HG02588 (cell line): ENCODE results near the gene CORIN.

Experiments
- ATAC-seq: cut with Tn5 transposase; IDR thresholded peaks from one replicate; pipeline ENCODE4 v1.9.1; 2021; ENCODE audit warnings: mild to moderate bottlenecking, moderate library complexity; ENCODE audit not compliant: unreplicated experiment

Gene CORIN

DNA sequence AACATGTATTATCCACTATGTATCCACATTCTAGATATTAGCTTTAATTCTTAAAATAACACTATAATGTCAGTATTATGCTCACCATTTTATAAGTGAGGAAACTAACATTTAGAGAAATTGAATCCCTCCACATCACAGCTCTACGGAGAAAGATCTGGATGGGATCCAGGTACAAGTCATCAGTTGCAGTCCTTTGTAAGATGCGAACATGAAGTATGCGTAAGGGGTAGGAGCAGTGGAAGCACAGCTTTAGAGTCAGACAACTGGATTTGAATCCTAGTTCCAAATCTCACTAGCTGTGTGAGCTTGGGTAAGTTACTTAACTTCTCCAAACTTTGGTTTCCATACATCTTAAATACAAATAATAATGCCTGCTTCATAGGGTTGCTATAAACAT, 190.3 kb downstream of the CORIN start:
- no peak for ATAC-seq

DNA sequence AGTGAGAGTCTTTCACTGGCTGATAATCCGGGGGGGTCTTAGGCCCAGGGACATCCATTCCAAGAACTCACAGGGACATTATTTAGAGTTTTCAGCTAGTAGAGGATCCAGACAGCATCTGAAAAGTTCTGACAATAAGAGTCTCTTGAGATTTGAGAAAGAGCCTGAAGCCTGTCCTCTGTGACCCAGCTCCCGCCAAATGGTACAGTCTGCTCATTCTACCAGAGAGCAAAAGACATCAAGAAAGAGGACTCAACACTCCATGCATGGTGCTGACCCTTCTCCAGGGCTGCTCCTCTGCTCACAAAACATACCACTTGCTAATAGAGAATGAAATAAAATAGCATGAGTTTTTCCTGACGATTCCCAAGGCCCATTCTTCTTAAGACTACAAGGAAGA, 190.8 kb downstream of the CORIN start:
- no peak for ATAC-seq

DNA sequence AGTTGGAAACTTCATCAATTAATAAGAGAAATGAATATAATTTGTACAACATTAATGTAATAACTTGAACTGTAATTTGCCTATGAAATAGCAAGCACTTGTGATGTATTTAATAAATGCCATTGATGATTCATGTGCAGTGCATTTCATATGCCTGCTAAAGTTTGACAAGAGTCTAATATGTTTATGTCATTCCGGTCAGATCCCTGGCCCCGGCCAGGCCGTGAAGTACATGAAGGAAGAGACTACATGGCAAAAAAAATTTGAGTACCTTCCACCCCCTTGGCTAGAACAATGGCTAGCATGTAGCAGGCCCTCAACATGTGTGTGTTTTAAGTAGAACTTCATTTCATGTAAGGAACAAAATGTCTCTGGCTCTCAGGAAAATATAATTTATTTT, 191.5 kb downstream of the CORIN start:
- ATAC-seq: no peak

DNA sequence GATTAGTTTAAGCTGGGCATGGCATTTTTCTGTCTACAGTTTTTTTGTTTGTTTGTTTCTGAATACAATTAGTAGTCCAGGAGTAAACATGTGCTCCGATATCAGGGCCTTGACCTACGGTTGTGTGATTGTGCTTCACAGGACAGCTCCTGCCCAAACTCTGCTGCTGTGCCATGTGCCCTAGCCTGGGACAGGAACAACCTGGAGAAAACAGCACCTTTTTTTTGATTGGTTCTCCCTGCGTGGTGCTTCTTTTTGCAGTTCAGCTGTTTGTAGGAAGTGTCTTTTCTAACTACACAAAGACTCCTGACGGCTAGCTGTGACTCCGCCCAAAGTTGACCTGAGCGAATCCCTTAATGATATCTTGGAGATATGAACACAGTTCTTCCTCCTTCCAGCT, 194.0 kb downstream of the CORIN start:
- no peak for ATAC-seq

DNA sequence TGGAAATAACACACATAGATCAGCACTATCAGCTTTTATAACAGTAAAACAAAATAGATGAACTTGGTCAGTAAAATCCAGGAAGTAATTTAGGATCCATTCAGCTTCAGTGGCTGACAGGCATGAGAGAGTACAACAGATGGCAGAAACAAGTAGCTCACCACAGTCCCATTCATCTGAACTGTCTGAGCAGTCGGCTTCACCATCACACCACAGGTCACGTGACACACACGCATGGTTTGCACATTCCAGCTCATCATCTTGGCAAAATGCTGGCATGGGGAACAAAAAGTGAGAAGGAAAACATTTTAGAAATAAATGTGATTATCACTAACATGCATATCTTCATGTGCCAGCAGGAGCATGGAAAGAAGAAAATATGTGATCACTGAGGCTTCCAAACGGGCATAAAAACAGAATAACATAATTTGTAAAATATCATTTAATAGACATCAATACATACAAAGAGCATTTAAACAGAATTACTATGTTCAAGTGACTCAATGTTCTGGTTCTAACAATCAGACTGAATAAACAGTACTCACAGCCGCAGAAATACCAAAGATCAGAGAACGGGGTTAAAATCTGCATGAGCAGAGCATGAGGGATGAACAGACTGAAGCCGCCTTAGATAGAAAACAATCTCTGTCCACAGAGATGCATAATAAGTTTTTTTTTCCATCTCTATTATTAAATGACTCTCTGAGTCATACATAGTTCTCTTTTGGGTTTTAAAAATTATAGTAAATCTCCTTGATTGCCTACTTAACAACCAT, 194.7 kb downstream of the CORIN start:
- no peak for ATAC-seq

DNA sequence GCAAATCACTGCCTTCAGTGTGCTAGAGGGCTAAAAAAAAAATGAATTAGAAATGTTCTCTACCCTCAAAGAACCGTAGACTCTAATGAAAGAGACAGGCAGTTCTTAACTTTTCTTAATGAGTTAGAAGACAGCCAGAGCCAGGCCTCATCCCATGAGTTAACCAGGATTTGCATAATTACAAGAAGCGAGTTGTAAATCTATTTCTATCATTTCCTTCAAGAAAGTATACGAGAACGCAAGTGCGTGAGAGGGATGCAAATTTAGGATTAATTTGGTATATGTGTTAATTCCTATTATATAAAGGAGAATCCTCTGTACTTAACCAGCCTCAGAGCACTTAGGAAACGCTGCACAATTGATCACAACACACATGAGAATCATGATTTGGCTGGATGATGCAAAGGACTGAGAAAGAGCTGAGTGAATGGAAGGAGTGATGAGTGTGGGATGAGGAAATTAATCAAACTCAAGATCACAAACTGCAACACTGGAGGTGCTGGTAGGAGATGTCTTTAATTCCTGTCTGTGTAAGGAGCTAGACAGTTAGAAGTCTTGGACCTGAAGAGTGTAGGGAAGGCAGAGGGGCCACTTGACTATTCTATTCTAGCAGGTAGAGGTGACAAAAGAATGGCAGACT, 195.6 kb downstream of the CORIN start:
- ATAC-seq: no peak

DNA sequence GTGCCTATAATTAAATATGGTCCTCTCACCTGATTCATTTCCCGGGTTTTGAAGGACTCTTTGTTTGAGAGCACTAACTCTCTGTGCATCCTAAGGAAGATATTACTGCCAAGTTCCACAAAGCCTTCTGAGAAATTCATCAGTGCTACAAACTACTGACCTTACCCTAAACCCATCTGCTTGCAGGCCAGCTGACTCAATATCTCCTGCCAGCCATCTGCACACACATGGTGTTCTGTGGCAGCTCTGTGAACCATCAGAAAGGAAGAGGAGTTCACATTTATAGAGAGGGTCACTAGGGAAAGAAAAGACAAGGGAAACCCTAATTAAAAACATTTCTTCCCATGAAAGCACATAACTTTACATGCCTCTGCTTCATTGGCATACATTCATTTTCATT, 196.1 kb downstream of the CORIN start:
- no peak for ATAC-seq

DNA sequence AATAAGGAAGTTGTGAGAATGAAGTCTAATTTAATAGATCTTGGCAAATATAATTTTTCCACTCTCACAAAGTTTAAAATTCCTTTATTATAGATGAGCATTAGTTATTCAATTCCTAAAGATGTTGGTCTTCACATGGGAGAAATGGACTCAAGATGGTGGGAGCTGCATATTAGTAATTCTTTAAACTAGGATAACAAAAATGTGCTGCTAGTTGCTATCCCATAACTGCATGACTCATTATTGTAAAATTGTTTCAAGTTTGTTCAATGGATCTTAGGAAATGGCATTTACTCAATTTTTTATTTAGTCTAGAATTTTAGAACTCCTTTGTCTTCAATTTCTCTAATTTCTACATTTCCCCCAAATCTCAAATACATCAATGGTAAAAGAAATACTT, 197.0 kb downstream of the CORIN start:
- ATAC-seq: no peak

DNA sequence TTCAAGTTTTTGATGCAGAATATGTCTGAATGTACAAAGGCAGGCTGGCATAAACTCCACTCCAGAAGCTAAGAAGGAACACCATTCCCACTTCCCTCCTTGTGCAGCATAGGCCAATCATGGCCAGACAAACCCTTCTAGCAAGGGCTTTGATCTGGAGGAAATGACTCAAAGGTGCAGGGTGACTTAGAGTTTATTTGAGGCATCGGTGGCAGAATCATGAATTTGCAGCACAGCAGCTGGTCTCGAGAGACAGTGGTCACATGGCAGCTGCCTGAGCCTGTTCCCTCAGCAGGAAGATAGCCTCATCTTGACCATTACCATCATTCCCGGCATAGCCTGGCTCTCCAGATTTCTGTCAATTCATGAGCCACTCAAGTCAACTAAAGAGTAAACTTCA, 198.3 kb downstream of the CORIN start:
- no peak for ATAC-seq

DNA sequence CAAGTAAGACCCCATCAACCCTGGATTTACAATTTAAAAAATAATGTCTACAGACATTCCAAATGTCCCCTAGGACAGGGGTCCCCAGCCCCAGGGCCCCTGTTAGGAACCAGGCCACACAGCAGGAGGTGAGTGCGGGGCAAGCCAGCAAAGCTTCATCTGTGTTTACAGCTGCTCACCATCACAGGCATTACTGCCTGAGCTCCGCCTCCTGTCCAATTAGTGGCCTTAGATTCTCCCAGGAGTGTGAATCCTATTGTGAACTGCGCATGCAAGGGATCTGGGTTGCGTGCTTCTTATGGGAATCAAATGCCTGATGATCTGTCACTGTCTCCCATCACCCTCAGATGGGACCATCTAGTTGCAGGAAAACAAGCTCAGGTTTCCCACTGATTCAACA, 206.7 kb downstream of the CORIN start:
- no peak for ATAC-seq

DNA sequence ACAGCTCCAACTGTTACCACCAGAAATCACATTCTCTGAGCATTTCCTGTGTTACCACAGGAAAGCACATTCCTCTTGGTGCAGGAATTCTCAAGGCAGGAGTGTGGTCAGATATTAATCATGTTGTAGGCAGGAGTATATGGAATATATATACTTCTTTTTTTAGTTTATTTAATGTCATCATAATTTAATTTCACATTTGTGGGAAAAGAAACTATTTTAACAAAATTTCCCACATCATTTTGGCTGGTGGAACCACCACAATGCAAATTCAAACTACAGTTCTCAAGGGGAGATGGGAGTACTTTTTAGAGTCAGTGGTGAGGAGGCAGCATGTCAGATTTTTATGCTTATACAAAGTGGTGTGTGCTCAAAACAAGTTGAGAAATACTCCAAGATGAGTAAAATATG, 213.8 kb downstream of the CORIN start:
- ATAC-seq: no peak

DNA sequence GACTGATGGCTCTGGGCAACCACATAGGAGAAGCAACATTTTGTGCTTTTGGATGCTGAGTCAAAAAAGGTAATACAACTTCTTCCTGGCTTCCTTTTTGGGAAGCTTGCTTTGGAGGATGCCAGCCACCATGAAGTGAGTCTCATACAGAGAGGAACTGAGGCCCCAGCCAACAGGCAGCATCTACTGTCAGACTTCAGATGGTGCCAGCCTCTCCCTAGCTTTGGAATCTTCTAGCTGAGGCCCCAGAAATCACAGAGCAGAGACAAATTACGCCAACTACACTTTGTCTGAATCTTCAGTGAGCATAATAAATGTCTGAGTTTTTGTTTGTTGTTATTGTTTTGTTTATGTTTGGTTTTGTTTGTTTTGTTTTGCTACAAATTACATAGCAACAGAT, 216.7 kb downstream of the CORIN start:
- no peak for ATAC-seq

DNA sequence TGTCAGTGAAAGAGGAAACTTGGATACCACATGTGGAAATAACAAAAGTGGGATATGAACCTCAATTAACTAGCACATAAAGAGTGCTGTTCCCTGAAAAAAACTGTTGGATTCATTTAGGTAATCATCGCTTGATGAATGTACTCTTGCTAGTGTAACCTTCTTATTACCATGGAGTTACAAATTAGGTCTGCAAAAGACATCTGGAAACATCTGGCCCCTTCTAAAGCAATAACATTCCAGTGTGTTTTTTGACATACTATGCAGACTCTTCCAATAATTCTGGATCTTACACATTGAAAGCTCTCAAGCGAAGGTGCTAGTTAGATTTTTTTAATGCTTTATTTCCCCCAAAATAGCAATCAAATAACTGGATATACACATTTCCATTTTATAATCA, 218.2 kb downstream of the CORIN start:
- ATAC-seq: no peak

DNA sequence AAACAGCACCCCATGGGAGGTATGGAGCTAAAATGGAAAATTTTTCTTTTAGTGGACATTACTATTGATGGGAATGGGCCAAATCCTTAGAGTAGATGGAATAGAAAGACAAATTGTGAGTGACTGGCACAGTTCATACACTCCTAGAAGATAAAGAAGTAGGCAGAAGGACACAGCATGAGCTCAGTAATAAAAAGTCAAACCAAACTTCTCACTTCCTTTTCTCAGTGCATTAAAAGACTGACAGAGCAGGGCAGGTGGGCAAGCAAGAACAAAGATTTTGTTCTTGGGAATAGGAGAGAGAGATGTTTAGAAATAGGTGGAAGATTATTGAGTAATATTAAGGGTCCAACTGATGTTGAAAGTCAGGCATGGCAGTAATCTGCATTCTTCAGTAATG, 220.3 kb downstream of the CORIN start:
- peak; percentile 64 for ATAC-seq

DNA sequence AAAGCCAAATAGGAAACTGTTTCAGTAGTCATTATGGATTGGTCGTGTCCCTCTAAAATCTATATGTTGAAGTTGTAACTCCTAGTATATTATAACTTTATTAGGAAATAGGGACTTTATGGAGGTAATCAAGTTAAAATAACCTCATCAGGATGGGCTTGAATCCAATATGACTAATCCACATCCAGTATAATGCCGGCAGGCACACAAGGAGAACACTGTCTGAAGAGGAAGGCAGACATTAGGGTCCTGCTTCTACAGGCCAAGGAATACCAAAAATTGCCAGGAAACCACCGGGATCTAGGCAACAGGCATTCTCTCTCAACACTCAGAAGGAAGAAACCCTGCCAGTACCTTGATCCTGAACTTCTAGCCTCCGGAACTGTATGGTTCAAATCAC, 222.5 kb downstream of the CORIN start:
- no peak for ATAC-seq

DNA sequence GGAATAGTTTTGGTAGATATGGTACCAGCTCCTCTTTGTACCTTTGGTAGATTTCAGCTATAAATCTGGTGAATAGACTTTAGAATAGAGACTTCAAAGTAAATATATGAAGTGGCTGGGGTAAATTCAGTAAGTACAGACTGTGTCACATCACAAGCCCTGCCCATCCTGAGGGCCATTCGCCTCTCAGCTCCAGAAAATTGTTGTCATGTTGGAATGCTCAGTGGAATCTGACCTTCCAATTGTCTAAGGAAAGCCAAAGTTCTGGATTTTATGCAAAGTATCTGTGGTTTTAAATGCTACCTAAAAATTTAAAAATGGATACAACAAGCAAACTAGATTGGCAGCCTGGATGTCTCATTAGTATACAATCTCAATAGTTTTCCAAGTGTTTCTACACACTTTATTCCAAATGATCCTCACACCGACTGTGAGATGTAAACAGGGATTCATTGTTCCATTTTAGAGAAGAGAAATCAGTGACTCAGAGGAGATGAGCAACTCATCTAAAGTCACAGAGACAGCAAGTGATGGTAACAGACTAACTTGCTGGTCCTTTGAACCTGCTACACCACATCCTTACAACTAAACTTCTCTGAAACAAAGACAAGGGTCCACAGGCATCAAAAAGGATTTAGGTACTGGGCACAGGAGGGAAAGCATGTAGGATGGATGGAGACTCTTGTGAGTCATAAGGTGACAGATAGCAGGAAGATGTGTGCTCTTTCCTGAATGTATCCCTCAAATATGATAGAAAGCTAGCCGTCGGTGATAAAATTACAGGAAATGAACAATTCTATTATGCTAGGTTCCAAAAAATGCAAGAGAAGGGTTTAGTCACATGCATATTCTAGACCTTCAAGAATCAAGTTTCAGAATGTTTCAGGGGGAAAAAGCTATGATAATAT, 225.5 kb downstream of the CORIN start:
- ATAC-seq: no peak

DNA sequence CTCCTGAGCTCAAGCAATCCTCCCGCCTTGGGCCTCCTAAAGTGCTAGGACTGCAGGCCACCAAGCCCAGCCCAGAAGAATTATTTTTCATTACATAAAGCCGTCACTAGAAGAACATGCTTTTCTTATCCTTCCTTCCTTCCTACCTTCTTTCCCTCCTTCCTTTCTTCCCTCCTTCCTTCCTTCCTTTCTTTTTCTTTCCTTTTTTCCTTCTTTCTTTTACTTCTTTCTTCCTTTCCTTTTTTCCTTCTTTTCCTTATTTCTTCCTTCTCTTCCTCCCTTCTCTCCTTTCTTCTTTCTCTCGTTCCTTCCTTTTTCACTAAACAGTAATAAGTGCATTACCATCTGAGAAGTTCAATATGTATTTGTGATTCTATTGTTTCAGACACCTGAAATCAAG, 231.4 kb downstream of the CORIN start:
- ATAC-seq: no peak

DNA sequence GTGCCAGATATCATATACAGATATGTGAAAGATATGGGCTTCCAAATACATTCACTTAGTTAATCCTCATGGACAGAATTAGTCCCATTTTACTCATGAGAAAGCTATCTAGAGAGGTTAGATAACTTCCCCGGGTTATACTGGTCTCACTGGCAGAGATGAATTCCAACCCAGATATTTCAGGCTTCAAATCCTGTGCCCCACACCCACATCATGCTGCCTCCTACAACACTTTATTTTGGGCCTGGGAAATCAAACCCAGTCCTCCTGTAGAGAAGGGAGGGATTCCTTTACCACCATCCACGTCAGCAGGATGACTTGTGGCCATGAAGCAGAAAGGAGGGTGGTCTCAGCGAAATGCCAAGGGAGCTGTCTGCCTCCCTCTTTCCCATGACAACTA, 239.0 kb downstream of the CORIN start:
- ATAC-seq: no peak

DNA sequence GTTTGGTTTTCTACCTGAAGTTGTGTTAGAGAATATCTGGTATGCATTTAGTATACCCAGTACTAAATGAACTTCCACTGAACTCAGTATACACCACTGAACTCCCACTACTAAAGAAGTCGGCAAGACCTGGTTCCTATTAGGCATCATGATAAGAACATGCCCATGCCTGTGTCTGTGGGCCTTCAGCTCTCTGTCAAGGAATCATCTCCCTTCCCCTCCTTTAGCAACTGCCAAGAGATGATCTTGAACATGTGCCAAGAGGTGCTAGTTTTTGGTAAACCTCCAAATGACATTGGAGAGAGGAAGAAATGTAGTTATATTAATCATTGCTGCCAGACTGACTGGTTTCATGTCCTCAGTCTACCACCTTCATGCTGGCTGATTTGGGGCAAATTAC, 239.5 kb downstream of the CORIN start:
- ATAC-seq: no peak

DNA sequence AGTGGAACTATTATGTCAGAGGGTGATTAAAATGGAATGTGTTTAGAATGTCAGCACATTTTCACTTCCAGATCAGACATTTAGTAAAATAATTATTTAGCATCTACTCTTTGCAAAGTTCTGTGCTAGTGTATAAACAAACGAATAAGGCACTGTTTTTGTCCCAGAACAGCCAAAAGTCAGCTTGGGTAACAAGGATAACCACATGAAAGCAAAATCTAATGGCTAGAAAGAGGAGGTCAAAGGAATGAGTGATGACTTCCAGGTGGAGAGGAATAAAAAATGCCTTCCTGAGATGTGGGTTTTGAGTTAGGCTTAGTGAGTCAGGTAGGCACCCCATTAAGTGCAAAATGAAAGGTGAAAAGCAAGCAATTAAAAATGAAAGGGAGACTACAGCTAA, 240.2 kb downstream of the CORIN start:
- ATAC-seq: no peak

DNA sequence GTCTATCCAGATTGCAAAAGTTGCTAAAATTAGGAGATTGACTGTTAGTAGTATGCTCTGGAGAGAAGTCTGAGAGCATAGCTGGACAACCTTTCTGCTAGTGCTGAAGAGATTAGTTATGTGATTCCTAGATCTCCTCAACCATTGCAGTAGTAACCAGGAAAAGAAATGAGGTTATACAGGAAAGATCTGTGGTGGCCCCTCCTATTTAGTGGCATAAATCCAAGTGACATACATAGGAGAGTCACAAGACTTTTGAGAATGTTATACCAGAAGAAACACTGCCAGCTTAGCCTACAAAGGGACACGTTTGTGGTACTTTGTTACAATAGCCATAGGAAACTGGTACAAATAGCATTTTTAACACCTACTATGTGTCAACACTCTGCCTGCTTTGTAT, 247.5 kb downstream of the CORIN start:
- ATAC-seq: no peak

DNA sequence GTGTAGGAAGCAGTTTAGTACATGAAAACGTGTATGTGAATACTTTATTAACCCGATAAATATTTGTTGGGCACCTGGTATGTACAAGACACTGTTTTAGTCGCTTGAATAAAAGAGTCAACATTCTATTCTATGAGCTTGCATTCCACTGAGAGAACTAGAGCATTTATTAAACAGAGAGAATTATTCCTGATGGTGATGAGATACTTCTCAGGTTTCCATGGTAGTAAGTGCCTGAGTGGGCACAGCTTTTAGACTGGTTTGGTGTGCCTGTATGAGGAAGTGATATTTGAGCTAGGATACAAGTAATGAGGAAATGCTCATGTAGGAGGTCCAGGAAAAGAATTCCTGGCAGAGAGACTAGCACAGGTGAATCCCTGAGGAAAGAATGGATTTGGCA, 258.6 kb downstream of the CORIN start:
- ATAC-seq: no peak
